Activated CD8-positive, alpha-beta memory T cell treated with anti-CD3 and anti-CD28 coated beads, Interleukin-2, amount 50 U/mL, for 24 hours (primary cell): ENCODE results near the gene NUMB.

ENCODE experiments used
- DNase-seq: peaks from one replicate; pipeline ENCODE4 v3.0.0-alpha.2; 2020; ENCODE audit errors: extremely low read depth

NUMB gene

GRCh38 chr14:73245480-73246325, 212.6 kb downstream of the NUMB start:
- no peak for DNase-seq

GRCh38 chr14:73244541-73245290, 213.6 kb downstream of the NUMB start:
- DNase-seq: no peak

GRCh38 chr14:73243748-73244147, 214.6 kb downstream of the NUMB start:
- no peak for DNase-seq

GRCh38 chr14:73243341-73243740, 215.0 kb downstream of the NUMB start:
- DNase-seq: no peak

- DNase-seq: no peak
These were observed 215.9 kb downstream of the NUMB start for GRCh38 chr14:73242357-73242901.

- DNase-seq: no peak
These were observed 216.7 kb downstream of the NUMB start for GRCh38 chr14:73241481-73242165.

GRCh38 chr14:73240816-73241480, 217.4 kb downstream of the NUMB start:
- DNase-seq: no peak

GRCh38 chr14:73239393-73240241, 218.7 kb downstream of the NUMB start:
- no peak for DNase-seq

GRCh38 chr14:73238941-73239340, 219.4 kb downstream of the NUMB start:
- DNase-seq: no peak

GRCh38 chr14:73238424-73238852, 219.9 kb downstream of the NUMB start:
- DNase-seq: no peak

GRCh38 chr14:73237786-73238423, 220.4 kb downstream of the NUMB start:
- DNase-seq: no peak

- DNase-seq: no peak
These were observed 221.0 kb downstream of the NUMB start, which contains the start of gene PAPLN for GRCh38 chr14:73237219-73237785. TSS of gene PAPLN (plus strand) at chr14:73237506. CDS start at chr14:73239779, 2,273 bp downstream.

GRCh38 chr14:73236752-73237218, 221.6 kb downstream of the NUMB start:
- no peak for DNase-seq

GRCh38 chr14:73236157-73236556, 222.2 kb downstream of the NUMB start:
- DNase-seq: no peak

- no peak for DNase-seq
These were observed 222.7 kb downstream of the NUMB start for GRCh38 chr14:73235531-73236155.

- DNase-seq: no peak
These were observed 223.6 kb downstream of the NUMB start for GRCh38 chr14:73234586-73235394.

GRCh38 chr14:73234029-73234428, 224.3 kb downstream of the NUMB start:
- no peak for DNase-seq

GRCh38 chr14:73233564-73233963, 224.8 kb downstream of the NUMB start:
- DNase-seq: no peak
